GM12864 (cell line): ENCODE results near the gene IGF2BP3.

ENCODE experiments used
- DNase-seq: peaks from one replicate; pipeline ENCODE4 v3.0.0-alpha.2; 2011; ENCODE audit warnings: low read depth
- H3K4me3 ChIP-seq: 2 replicates; pipeline ENCODE4 v1.5.1; 2011; ENCODE audit warnings: mild to moderate bottlenecking, low read depth, low read length, control low read depth
- TF ChIP-seq, protein P1 (sequence below): IDR thresholded peaks from 2 replicates; pipeline ENCODE4 v1.5.1; 2011; ENCODE audit warnings: low read depth, mild to moderate bottlenecking, moderate library complexity, low read length, control low read depth, inconsistent platforms; ENCODE audit errors: missing control alignments

The IGF2BP3 gene

DNA sequence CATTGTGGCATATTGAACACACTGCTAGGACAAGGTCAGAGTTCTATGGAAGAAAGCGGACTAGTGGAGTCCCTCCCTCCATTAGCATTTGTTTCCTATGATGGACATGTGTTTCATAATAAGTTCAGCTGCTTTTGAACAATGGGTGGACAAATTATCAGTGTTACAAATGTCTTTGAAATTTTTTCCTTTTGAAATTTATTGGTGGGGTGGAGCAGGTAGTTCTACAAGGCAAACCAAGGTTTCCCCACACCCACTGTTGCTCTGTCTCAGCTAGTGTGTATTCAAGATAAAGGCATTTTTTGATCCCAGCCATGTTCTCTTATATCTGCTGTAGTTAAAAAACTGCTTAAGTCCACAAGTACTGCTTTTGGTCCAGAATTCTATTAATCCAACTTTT is 91.3 kb downstream of the IGF2BP3 start:
- TF ChIP-seq, protein P1, sequence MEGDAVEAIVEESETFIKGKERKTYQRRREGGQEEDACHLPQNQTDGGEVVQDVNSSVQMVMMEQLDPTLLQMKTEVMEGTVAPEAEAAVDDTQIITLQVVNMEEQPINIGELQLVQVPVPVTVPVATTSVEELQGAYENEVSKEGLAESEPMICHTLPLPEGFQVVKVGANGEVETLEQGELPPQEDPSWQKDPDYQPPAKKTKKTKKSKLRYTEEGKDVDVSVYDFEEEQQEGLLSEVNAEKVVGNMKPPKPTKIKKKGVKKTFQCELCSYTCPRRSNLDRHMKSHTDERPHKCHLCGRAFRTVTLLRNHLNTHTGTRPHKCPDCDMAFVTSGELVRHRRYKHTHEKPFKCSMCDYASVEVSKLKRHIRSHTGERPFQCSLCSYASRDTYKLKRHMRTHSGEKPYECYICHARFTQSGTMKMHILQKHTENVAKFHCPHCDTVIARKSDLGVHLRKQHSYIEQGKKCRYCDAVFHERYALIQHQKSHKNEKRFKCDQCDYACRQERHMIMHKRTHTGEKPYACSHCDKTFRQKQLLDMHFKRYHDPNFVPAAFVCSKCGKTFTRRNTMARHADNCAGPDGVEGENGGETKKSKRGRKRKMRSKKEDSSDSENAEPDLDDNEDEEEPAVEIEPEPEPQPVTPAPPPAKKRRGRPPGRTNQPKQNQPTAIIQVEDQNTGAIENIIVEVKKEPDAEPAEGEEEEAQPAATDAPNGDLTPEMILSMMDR = no peak
- no peak for DNase-seq
- H3K4me3 ChIP-seq = no peak overlapping the region

DNA sequence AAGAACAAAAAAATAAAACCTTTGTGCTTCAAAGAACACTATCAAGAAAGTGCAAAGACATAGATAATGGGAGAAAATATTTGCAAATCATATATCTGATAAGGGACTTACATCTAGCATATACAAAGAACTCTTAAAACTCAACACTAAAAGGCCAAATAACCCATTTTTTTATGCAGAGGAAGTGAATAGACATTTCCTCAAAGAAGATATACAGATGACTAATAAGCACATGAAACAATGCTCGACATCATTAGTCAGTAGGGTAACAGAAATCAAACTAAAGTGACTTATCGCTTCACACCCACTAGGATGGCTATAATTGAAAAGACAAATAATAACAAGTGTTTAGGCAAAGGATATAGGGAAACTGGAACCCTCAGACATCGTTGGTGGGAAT is 93.2 kb downstream of the IGF2BP3 start:
- H3K4me3 ChIP-seq = no peak overlapping the region
- no peak for DNase-seq
- TF ChIP-seq, protein P1 = no peak

DNA sequence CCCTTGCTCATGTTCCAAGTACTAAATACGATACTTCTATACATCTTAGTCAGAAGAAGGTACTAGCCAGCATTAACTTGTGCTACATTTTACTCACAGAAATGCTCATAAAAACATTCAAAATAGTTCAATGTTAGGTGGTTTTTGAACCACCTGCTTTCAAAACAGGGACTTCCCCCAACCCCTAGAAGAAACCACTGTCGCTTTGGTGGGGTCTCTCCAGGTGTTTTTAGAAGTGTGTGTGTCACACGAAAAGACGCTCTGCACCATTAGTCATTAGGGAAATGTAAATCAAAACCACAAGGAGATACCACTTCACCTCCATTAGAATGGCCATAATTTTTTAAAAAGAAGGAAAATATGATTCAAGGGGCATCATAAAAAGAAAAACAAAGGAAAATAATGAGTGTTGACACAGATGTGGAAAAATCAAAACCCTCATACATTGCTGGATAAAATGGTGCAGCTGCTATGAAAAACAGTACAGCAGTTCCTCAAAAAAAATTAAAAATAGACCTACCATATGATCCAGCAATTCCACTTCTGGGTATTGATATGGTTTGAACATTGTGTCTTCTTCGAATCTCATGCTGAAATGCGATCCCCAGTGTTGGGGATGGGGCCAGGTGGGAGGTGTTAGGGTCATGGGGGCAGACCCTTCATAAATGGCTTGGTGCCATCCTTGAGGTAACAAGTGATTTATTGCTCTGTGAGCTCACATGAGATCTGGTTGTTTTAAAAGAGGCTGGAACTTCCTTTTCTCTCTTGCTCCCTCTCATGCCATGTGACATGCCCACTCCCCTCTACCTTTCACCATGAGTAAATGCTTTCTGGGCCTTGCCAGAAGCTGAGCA is 96.9 kb downstream of the IGF2BP3 start:
- TF ChIP-seq, protein P1 = no peak
- no peak overlapping the region for H3K4me3 ChIP-seq
- DNase-seq = peak; percentile 69

- no peak for DNase-seq
Observed at GRCh38 chr7:23372611-23373010, 97.7 kb downstream of the IGF2BP3 start.

DNA sequence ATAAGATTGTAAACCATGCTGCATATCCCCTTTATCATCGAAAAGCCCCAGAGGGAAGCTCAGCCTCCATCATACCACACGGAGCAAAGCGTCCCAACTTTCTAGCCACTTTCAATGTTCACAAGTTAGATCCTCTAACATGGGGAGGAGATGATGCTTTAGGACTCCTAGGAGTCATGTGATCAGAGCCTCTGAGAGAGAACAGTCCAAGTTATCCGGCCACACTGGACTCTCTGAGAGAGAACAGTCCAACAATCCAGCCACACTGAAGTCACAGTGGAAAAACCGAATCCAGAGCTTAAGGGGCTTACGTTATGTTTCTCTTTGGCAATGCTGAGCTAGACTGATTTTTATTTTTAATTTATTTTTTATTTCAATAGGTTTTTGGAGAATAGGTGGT is 98.6 kb downstream of the IGF2BP3 start:
- no peak overlapping the region for H3K4me3 ChIP-seq
- TF ChIP-seq, protein P1 = no peak
- DNase-seq = no peak

More at GRCh38 chr7:23372611-23373010, 97.7 kb downstream of the IGF2BP3 start:
- TF ChIP-seq, protein P1 = no peak
- H3K4me3 ChIP-seq = no peak overlapping the region; the same call in 1 of the 2 replicates

- no peak for DNase-seq
- no peak overlapping the region for H3K4me3 ChIP-seq
- TF ChIP-seq, protein P1 = no peak
Observed at GRCh38 chr7:23369695-23370404, 100.4 kb downstream of the IGF2BP3 start.
